H9 (cell line): ENCODE measurements around the gene FXYD1. TPM values are rescaled to one million over a fixed set of nuclear protein-coding genes. Genes with fewer than 3 reads are reported as not detected.
"Not testable (repeated sequence)": the region's sequence is repeated elsewhere in the genome, so short reads cannot be mapped to it uniquely, and the experiment has no call there.

ENCODE experiments used
- DNase-seq: peaks from one replicate; pipeline ENCODE4 v3.0.0-alpha.2; 2017
- H2AFZ ChIP-seq: one replicate; pipeline ENCODE4 v1.6.1; 2013; ENCODE audit warnings: mild to moderate bottlenecking, low read length, control low read depth, moderate library complexity
- H2AK5ac ChIP-seq: 2 replicates; pipeline ENCODE4 v1.6.1; 2013; ENCODE audit warnings: low read length, control low read depth, mixed read lengths; ENCODE audit not compliant: insufficient read length
- H2BK120ac ChIP-seq: one replicate; pipeline ENCODE4 v1.6.1; 2013; ENCODE audit warnings: low read depth, mild to moderate bottlenecking, low read length, control low read depth, inconsistent platforms; ENCODE audit not compliant: poor library complexity, severe bottlenecking
- H2BK12ac ChIP-seq: 2 replicates; pipeline ENCODE4 v1.6.1; 2013; ENCODE audit warnings: low read length, control low read depth, mixed read lengths, low read depth; ENCODE audit not compliant: insufficient read length
- H2BK15ac ChIP-seq: 2 replicates; pipeline ENCODE4 v1.6.1; 2013; ENCODE audit warnings: low read depth, low read length, control low read depth
- H2BK20ac ChIP-seq: one replicate; pipeline ENCODE4 v1.6.1; 2013; ENCODE audit warnings: low read depth, mild to moderate bottlenecking, low read length, control low read depth, inconsistent platforms; ENCODE audit not compliant: poor library complexity, severe bottlenecking
- H2BK5ac ChIP-seq: 2 replicates; pipeline ENCODE4 v1.6.1; 2013; ENCODE audit warnings: low read length, control low read depth, mixed read lengths; ENCODE audit not compliant: insufficient read length
- H3K14ac ChIP-seq: 2 replicates; pipeline ENCODE4 v1.6.1; 2013; ENCODE audit warnings: low read length, control low read depth; ENCODE audit not compliant: insufficient read depth
- H3K18ac ChIP-seq: 2 replicates; pipeline ENCODE4 v1.6.1; 2013; ENCODE audit warnings: low read depth, mild to moderate bottlenecking, mixed read lengths, low read length, control low read depth; ENCODE audit not compliant: insufficient read length
- H3K23ac ChIP-seq: 2 replicates; pipeline ENCODE4 v1.6.1; 2013; ENCODE audit warnings: low read length, control low read depth, mixed read lengths, low read depth; ENCODE audit not compliant: insufficient read length
- H3K23me2 ChIP-seq: 2 replicates; pipeline ENCODE4 v1.6.1; 2013; ENCODE audit warnings: low read depth, mild to moderate bottlenecking, mixed read lengths, low read length, control low read depth; ENCODE audit not compliant: insufficient read length, poor library complexity, severe bottlenecking
- H3K27ac ChIP-seq: 2 replicates; pipeline ENCODE4 v1.5.1; 2013; ENCODE audit warnings: low read length, control low read depth, mixed read lengths, low read depth; ENCODE audit not compliant: insufficient read length
- H3K27me3 ChIP-seq: 2 replicates; pipeline ENCODE4 v1.6.1; 2013; ENCODE audit warnings: low read length, control low read depth, inconsistent platforms; ENCODE audit not compliant: insufficient read depth
- H3K4ac ChIP-seq: 2 replicates; pipeline ENCODE4 v1.6.1; 2013; ENCODE audit warnings: low read depth, mild to moderate bottlenecking, control low read depth, inconsistent platforms, low read length, moderate library complexity
- H3K4me1 ChIP-seq: 2 replicates; pipeline ENCODE4 v1.6.1; 2013; ENCODE audit warnings: low read length, control low read depth, inconsistent platforms; ENCODE audit not compliant: insufficient read depth
- H3K4me2 ChIP-seq: 2 replicates; pipeline ENCODE4 v1.6.1; 2013; ENCODE audit warnings: low read length, control low read depth, mixed read lengths; ENCODE audit not compliant: insufficient read length, insufficient read depth
- H3K56ac ChIP-seq: 2 replicates; pipeline ENCODE4 v1.6.1; 2013; ENCODE audit warnings: low read depth, mild to moderate bottlenecking, mixed read lengths, low read length, control low read depth; ENCODE audit not compliant: insufficient read length
- H3K79me1 ChIP-seq: 2 replicates; pipeline ENCODE4 v1.6.1; 2013; ENCODE audit warnings: low read depth, mild to moderate bottlenecking, moderate library complexity, low read length, control low read depth, inconsistent platforms; ENCODE audit not compliant: insufficient read depth, poor library complexity, severe bottlenecking
- H3K79me2 ChIP-seq: 2 replicates; pipeline ENCODE4 v1.6.1; 2013; ENCODE audit warnings: low read length, control low read depth, inconsistent platforms; ENCODE audit not compliant: insufficient read depth
- H3K9ac ChIP-seq: 2 replicates; pipeline ENCODE4 v1.6.1; 2013; ENCODE audit warnings: low read length, control low read depth, mixed read lengths; ENCODE audit not compliant: insufficient read length; ENCODE audit errors: extremely low read depth
- H3K9me3 ChIP-seq: one replicate; pipeline ENCODE4 v1.6.1; 2013; ENCODE audit warnings: low read depth, low read length, inconsistent platforms; ENCODE audit not compliant: control insufficient read depth
- H3T11ph ChIP-seq: one replicate; pipeline ENCODE4 v1.6.1; 2013; ENCODE audit warnings: mild to moderate bottlenecking, low read length, control low read depth, inconsistent platforms
- H4K20me1 ChIP-seq: one replicate; pipeline ENCODE4 v1.6.1; 2013; ENCODE audit not compliant: control insufficient read depth, insufficient read length, insufficient read depth
- H4K5ac ChIP-seq: 2 replicates; pipeline ENCODE4 v1.6.1; 2013; ENCODE audit warnings: low read depth, mild to moderate bottlenecking, mixed read lengths, low read length, control low read depth; ENCODE audit not compliant: insufficient read length
- H4K8ac ChIP-seq: replicated peaks from 2 replicates; pipeline ENCODE4 v1.6.1; 2013; ENCODE audit warnings: low read length, control low read depth, mixed read lengths, low read depth; ENCODE audit not compliant: insufficient read length
- H4K91ac ChIP-seq: 2 replicates; pipeline ENCODE4 v1.6.1; 2013; ENCODE audit warnings: low read depth, mild to moderate bottlenecking, moderate library complexity, mixed read lengths, low read length, control low read depth; ENCODE audit not compliant: insufficient read length
- H3K27ac Mint-ChIP-seq, 3 experiments: 2 replicates in 2 of 3; 3 replicates in 1 of 3; pipeline ENCODE4 v1.8.0; 2020 to 2021; ENCODE audit warnings: mixed read lengths in 3 of 3, mild to moderate bottlenecking in 1 of 3, moderate library complexity in 1 of 3
- H3K27me3 Mint-ChIP-seq: 2 replicates; pipeline ENCODE4 v1.8.0; 2021; ENCODE audit warnings: low read depth, mild to moderate bottlenecking, moderate library complexity, mixed read lengths
- H3K36me3 Mint-ChIP-seq, 3 experiments: 2 replicates in 2 of 3; 3 replicates in 1 of 3; pipeline ENCODE4 v1.8.0; 2020 to 2021; ENCODE audit warnings: low read depth in 3 of 3, mixed read lengths in 3 of 3; ENCODE audit not compliant: insufficient read depth in 1 of 3
- H3K4me1 Mint-ChIP-seq, 2 experiments: 2 replicates each; pipeline ENCODE4 v1.8.0; 2020; ENCODE audit warnings: mixed read lengths in 2 of 2
- H3K4me3 Mint-ChIP-seq, 2 experiments: 2 replicates in 1 of 2; 3 replicates in 1 of 2; pipeline ENCODE4 v1.8.0; 2020 to 2021; ENCODE audit warnings: mild to moderate bottlenecking in 2 of 2, mixed read lengths in 2 of 2, moderate library complexity in 1 of 2
- H3K9me3 Mint-ChIP-seq, 2 experiments: 2 replicates in 1 of 2; 3 replicates in 1 of 2; pipeline ENCODE4 v1.8.0; 2020; ENCODE audit warnings: mild to moderate bottlenecking in 2 of 2, mixed read lengths in 2 of 2, moderate library complexity in 1 of 2
- WGBS: extraction: QIAGEN DNeasy Blood & Tissue Kit; methylation state at CpG from one replicate; pipeline ENCODE4 v1.1.7; 2013; ENCODE audit warnings: missing lambda C conversion rate, low lambda C conversion rate, mixed read lengths; ENCODE audit not compliant: insufficient read length; ENCODE audit errors: extremely low coverage; 5-methylcytosine and 5-hydroxymethylcytosine counted together
- total RNA-seq: library from RNA; stranded (reverse); gene quantifications from 2 replicates; pipeline ENCODE4 v1.2.1, GENCODE V29; 2021
- TF ChIP-seq, protein P1 (sequence below): fragments of 200-600 bp; sonication (generic); conservative IDR thresholded peaks from 3 replicates; pipeline ENCODE4 v1.8.0; 2021; ENCODE audit warnings: antibody characterized with exemption, mild to moderate bottlenecking

Gene FXYD1
- total RNA-seq, 1 experiment from 2014 or later: 7.7 TPM

DNA sequence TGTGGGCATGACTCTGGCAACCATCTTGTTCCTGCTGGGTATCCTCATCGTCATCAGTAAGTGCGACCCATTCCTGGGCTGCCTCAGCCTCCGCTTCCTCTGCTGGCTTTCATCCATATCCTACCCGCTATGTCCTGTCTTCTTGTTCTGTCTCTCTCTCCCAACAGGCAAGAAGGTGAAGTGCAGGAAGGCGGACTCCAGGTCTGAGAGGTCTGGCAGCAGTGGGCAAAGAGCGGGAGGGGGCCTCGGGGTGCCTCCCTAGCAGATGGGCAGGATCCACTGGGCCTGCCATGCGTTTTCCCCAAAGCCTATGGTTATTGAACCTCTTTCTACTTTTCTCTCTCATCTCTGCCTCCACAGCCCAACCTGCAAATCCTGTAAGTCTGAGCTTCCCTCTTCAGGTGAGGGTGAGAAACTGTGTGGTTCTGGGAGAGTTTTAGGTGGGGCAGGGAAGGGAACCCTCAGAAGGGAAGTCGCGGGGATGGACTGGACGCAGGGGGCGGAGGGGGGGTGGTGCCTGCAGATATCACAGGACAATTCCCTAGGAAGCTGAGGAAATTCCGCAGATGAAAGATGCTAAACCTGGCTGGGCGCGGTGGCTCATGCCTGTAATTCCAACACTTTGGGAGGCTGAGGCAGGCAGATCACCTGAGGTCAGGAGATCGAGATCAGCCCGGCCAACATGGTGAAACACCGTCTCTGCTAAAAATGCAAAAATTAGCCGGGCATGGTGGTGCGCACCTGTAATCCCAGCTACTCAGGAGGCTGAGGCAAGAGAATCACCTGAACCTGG lies 12.8 kb downstream of the FXYD1 start:
- no peak overlapping the region for H2AK5ac ChIP-seq
- H4K91ac ChIP-seq: no peak overlapping the region
- Mint-ChIP-seq H3K27ac (peak overlapping the region in 2 of 3 experiments; percentile 68 to 86; a peak in 3 of 7 replicates), H3K4me1 (peaks cover 47 to 53% of the 10 kb centered on the region in 2 experiments), H3K9me3 (no peaks in the 10 kb centered on the region; a peak in 1 of 5 replicates), H3K27me3 (peaks cover 2% of the 10 kb centered on the region), H3K36me3 (peaks cover 2 to 8% (median 4%) of the 10 kb centered on the region in 3 experiments; a peak in 5 of 7 replicates), H3K4me3 (no peak overlapping the region; a peak in 1 of 5 replicates)
- peaks cover 19% of the 10 kb centered on the region for H3K23me2 ChIP-seq
- H3K23ac ChIP-seq: no peak overlapping the region
- no peak overlapping the region for H3K4ac ChIP-seq
- no peak overlapping the region for H2BK15ac ChIP-seq
- H3T11ph ChIP-seq: no peak overlapping the region
- H3K56ac ChIP-seq: no peak overlapping the region
- H3K9me3 ChIP-seq: no peaks in the 10 kb centered on the region
- no peak overlapping the region for H3K18ac ChIP-seq
- H4K8ac ChIP-seq: no peak overlapping the region
- no peak overlapping the region for H2AFZ ChIP-seq
- H2BK120ac ChIP-seq: no peak overlapping the region
- no peak overlapping the region for H3K4me2 ChIP-seq
- H3K79me1 ChIP-seq: no peaks in the 10 kb centered on the region
- H3K14ac ChIP-seq: no peak overlapping the region
- H3K79me2 ChIP-seq: no peaks in the 10 kb centered on the region; the same call in 1 of the 2 replicates
- TF ChIP-seq, protein P1, sequence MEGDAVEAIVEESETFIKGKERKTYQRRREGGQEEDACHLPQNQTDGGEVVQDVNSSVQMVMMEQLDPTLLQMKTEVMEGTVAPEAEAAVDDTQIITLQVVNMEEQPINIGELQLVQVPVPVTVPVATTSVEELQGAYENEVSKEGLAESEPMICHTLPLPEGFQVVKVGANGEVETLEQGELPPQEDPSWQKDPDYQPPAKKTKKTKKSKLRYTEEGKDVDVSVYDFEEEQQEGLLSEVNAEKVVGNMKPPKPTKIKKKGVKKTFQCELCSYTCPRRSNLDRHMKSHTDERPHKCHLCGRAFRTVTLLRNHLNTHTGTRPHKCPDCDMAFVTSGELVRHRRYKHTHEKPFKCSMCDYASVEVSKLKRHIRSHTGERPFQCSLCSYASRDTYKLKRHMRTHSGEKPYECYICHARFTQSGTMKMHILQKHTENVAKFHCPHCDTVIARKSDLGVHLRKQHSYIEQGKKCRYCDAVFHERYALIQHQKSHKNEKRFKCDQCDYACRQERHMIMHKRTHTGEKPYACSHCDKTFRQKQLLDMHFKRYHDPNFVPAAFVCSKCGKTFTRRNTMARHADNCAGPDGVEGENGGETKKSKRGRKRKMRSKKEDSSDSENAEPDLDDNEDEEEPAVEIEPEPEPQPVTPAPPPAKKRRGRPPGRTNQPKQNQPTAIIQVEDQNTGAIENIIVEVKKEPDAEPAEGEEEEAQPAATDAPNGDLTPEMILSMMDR: 0 out of 3 replicates have a peak, but pooled peaks have one; percentile 17
- no peak overlapping the region for H2BK5ac ChIP-seq
- no peaks in the 10 kb centered on the region for H4K20me1 ChIP-seq
- H3K4me1 ChIP-seq: peaks cover 10% of the 10 kb centered on the region; the same call in 1 of the 2 replicates
- H2BK20ac ChIP-seq: no peak overlapping the region
- no CpG with 5 or more reads among the region's 20 CpGs for WGBS
- no peaks in the 10 kb centered on the region for H3K27me3 ChIP-seq
- H4K5ac ChIP-seq: no peak overlapping the region
- DNase-seq: peak; percentile 61
- H3K27ac ChIP-seq: no peak overlapping the region
- H2BK12ac ChIP-seq: no peak overlapping the region
- no peak overlapping the region for H3K9ac ChIP-seq

DNA sequence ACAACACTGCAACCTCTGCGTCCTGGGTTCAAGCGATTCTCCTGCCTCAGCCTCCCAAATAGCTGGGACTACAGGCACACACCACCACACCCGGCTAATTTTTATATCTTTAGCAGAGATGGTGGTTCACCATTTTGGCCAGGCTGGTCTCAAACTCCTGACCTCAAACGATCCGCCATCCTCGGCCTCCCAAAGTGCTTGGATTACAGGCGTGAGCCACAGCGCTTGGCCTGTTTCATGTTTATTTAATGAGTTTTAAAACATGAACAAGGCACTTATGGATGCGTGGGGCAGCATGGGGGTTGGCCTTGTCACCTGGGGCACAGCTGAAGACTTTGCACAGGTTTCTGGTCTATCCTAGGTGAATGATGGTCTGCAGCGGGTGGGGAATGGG lies 14.5 kb downstream of the FXYD1 start:
- H3K14ac ChIP-seq, H4K8ac ChIP-seq, H3K56ac ChIP-seq, H3K27me3 ChIP-seq, H2BK15ac ChIP-seq, H3K18ac ChIP-seq, H2AFZ ChIP-seq, H3T11ph ChIP-seq, H3K4me1 ChIP-seq, H3K4ac ChIP-seq, H3K79me2 ChIP-seq, H4K5ac ChIP-seq, H3K27ac ChIP-seq, H4K20me1 ChIP-seq, H2BK12ac ChIP-seq, H3K27me3 Mint-ChIP-seq, H3K9me3 ChIP-seq, H3K9ac ChIP-seq, H2AK5ac ChIP-seq, H3K23ac ChIP-seq, H2BK5ac ChIP-seq, H2BK20ac ChIP-seq, H2BK120ac ChIP-seq, H3K79me1 ChIP-seq, H3K9me3 Mint-ChIP-seq, DNase-seq, H4K91ac ChIP-seq: not testable (repeated sequence)
- peak overlapping the region in 1 of 3 experiments; percentile 92; a peak in 1 of 7 replicates for H3K27ac Mint-ChIP-seq
- H3K23me2 ChIP-seq: peaks cover 19% of the 10 kb centered on the region
- H3K36me3 Mint-ChIP-seq: peaks cover 10 to 15% (median 11%) of the 10 kb centered on the region in 3 experiments; a peak in 6 of 7 replicates
- H3K4me3 Mint-ChIP-seq: peak overlapping the region; percentile 74 to 93
- peak overlapping the region; percentile 68 for H3K4me2 ChIP-seq
- WGBS: no CpG with 5 or more reads among the region's 10 CpGs
- H3K4me1 Mint-ChIP-seq: peaks cover 49 to 55% of the 10 kb centered on the region in 2 experiments
